Liver (tissue), 3 donors: ENCODE data around the gene SUGCT.

Experiments
- ATF3 ChIP-seq: IDR thresholded peaks from 2 replicates; pipeline ENCODE4 v1.6.1; 2016; ENCODE audit warnings: antibody characterized with exemption
- CTCF ChIP-seq: fragments of 150-350 bp; IDR thresholded peaks from 2 replicates; pipeline ENCODE4 v1.5.1; 2017; ENCODE audit warnings: improper control_type of control experiment, low read depth, low read length; ENCODE audit not compliant: missing input control
- JUND ChIP-seq, 2 donors: IDR thresholded peaks; 2 replicates each; pipeline ENCODE4 v1.6.1; 2016; ENCODE audit warnings: antibody characterized with exemption in 2 of 2
- RAD21 ChIP-seq, 2 donors: IDR thresholded peaks; 2 replicates each; pipeline ENCODE4 v1.6.1; 2016; ENCODE audit warnings: antibody characterized with exemption in 2 of 2, mild to moderate bottlenecking in 2 of 2
- SP1 ChIP-seq: IDR thresholded peaks from 2 replicates; pipeline ENCODE4 v1.6.1; 2018; ENCODE audit warnings: antibody characterized with exemption, mild to moderate bottlenecking
- YY1 ChIP-seq: IDR thresholded peaks from 2 replicates; pipeline ENCODE4 v1.6.1; 2016; ENCODE audit warnings: antibody characterized with exemption, mild to moderate bottlenecking
- TF ChIP-seq, protein P1 (sequence below): IDR thresholded peaks from 2 replicates; pipeline ENCODE4 v1.6.1; 2016; ENCODE audit warnings: antibody characterized with exemption, mild to moderate bottlenecking
- donor health status: healthy.
- donor health status: healthy.

- no peak for TF ChIP-seq YY1
- TF ChIP-seq CTCF = no peak
- TF ChIP-seq, protein P1, sequence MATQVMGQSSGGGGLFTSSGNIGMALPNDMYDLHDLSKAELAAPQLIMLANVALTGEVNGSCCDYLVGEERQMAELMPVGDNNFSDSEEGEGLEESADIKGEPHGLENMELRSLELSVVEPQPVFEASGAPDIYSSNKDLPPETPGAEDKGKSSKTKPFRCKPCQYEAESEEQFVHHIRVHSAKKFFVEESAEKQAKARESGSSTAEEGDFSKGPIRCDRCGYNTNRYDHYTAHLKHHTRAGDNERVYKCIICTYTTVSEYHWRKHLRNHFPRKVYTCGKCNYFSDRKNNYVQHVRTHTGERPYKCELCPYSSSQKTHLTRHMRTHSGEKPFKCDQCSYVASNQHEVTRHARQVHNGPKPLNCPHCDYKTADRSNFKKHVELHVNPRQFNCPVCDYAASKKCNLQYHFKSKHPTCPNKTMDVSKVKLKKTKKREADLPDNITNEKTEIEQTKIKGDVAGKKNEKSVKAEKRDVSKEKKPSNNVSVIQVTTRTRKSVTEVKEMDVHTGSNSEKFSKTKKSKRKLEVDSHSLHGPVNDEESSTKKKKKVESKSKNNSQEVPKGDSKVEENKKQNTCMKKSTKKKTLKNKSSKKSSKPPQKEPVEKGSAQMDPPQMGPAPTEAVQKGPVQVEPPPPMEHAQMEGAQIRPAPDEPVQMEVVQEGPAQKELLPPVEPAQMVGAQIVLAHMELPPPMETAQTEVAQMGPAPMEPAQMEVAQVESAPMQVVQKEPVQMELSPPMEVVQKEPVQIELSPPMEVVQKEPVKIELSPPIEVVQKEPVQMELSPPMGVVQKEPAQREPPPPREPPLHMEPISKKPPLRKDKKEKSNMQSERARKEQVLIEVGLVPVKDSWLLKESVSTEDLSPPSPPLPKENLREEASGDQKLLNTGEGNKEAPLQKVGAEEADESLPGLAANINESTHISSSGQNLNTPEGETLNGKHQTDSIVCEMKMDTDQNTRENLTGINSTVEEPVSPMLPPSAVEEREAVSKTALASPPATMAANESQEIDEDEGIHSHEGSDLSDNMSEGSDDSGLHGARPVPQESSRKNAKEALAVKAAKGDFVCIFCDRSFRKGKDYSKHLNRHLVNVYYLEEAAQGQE = no peak
- TF ChIP-seq JUND (IDR thresholded peaks at IDR 0.05) = no peak
- TF ChIP-seq SP1 = no peak
- TF ChIP-seq ATF3 = no peak
- no peak for TF ChIP-seq RAD21 (IDR thresholded peaks at IDR 0.05)
These were observed 358.1 kb downstream of the SUGCT start for GRCh38 chr7:40492946-40493345.
